Endothelial cell of umbilical vein (primary cell): ENCODE measurements around the gene NFATC2. TPM values are rescaled to one million over a fixed set of nuclear protein-coding genes. Genes with fewer than 3 reads are reported as not detected.

Source experiments
- BruUV-seq: library from RNA; stranded (reverse); fragments of 400-500 nt; replicated peaks from 2 replicates; lab custom pipeline; 2021; lab: Mats Ljungman, UMichigan
- CTCF ChIA-PET: fragments of 300-600, 350-600 bp; sonication (Branson Sonifier 250); formaldehyde crosslinking; loops from one replicate; lab custom pipeline; 2021; ENCODE audit warnings: antibody characterized with exemption, inconsistent platforms; lab: Charles Lee
- POLR2A ChIA-PET: fragments of 300-600, 350-600 bp; sonication (Branson Sonifier 250); formaldehyde crosslinking; loops from one replicate; lab custom pipeline; 2021; ENCODE audit warnings: antibody characterized with exemption, inconsistent platforms; lab: Charles Lee
- DNase-seq: peaks from one replicate; pipeline ENCODE4 v3.0.0-alpha.2; 2011; ENCODE audit warnings: low read depth, low spot score
- FAIRE-seq: peaks from 2 replicates; lab custom pipeline; 2011; peaks lifted over from hg19 to GRCh38; lab: Jason Lieb, UNC
- H2AFZ ChIP-seq: 2 replicates; pipeline ENCODE4 v1.6.0; 2012; ENCODE audit warnings: low read depth, low read length, control low read depth, inconsistent platforms
- H3K27ac ChIP-seq: 2 replicates; pipeline ENCODE4 v1.5.1; 2011; ENCODE audit warnings: low read depth, mild to moderate bottlenecking, control low read depth, low read length, moderate library complexity; ENCODE audit not compliant: insufficient read depth
- H3K27me3 ChIP-seq, 2 experiments: 2 replicates each; pipeline versions ENCODE4 v1.6.0 to v1.6.1; 2011; ENCODE audit warnings: low read length in 2 of 2, mixed read lengths in 1 of 2; ENCODE audit not compliant: control insufficient read depth in 2 of 2, insufficient read depth in 2 of 2
- H3K36me3 ChIP-seq, 2 experiments: 2 replicates in 1 of 2; 3 replicates in 1 of 2; pipeline ENCODE4 v1.5.1; 2011; ENCODE audit warnings: low read length in 2 of 2, mild to moderate bottlenecking in 1 of 2, moderate library complexity in 1 of 2; ENCODE audit not compliant: control insufficient read depth in 2 of 2, insufficient read depth in 2 of 2; ENCODE audit errors: extremely low read depth in 1 of 2
- H3K4me1 ChIP-seq: 3 replicates; pipeline ENCODE4 v1.5.1; 2011; ENCODE audit warnings: mild to moderate bottlenecking, low read length; ENCODE audit not compliant: control insufficient read depth, insufficient read depth; ENCODE audit errors: extremely low read depth
- H3K4me2 ChIP-seq: 2 replicates; pipeline ENCODE4 v1.6.1; 2011; ENCODE audit warnings: low read length, control low read depth, mixed read lengths; ENCODE audit not compliant: insufficient read depth
- H3K4me3 ChIP-seq, 3 experiments: fragments of 200-600 bp in 1 of 3; sonication (generic), shearing (Covaris generic) in 1 of 3; replicated peaks in 1 of 3; 2 replicates each; pipeline ENCODE4 v1.5.1; 2011 to 2016; ENCODE audit warnings: control low read depth in 3 of 3, low read length in 3 of 3, mild to moderate bottlenecking in 2 of 3, inconsistent platforms in 1 of 3, low read depth in 1 of 3, moderate library complexity in 1 of 3; ENCODE audit not compliant: insufficient read depth in 1 of 3
- H3K79me2 ChIP-seq: 2 replicates; pipeline ENCODE4 v1.6.0; 2012; ENCODE audit warnings: low read length, inconsistent platforms; ENCODE audit not compliant: control insufficient read depth, insufficient read depth
- H3K9ac ChIP-seq: replicated peaks from 2 replicates; pipeline ENCODE3; 2011; ENCODE audit warnings: low read length, control low read depth; ENCODE audit not compliant: insufficient read depth; ENCODE audit errors: extremely low read depth
- H3K9me1 ChIP-seq: replicated peaks from 3 replicates; pipeline ENCODE4 v1.6.0; 2011; ENCODE audit warnings: mild to moderate bottlenecking, low read length; ENCODE audit not compliant: control insufficient read depth, insufficient read depth; ENCODE audit errors: extremely low read depth
- H3K9me3 ChIP-seq: replicated peaks from 2 replicates; pipeline ENCODE4 v1.5.1; 2012; ENCODE audit warnings: low read length, inconsistent platforms; ENCODE audit not compliant: control insufficient read depth, insufficient read depth
- H4K20me1 ChIP-seq: replicated peaks from 2 replicates; pipeline ENCODE3; 2011; ENCODE audit warnings: mild to moderate bottlenecking, low read length; ENCODE audit not compliant: control insufficient read depth, insufficient read depth; ENCODE audit errors: extremely low read depth
- EZH2 ChIP-seq: IDR thresholded peaks from 2 replicates; pipeline ENCODE4 v1.6.1; 2012; ENCODE audit warnings: borderline replicate concordance, low read depth, mild to moderate bottlenecking, moderate library complexity, low read length, inconsistent platforms; ENCODE audit not compliant: severe bottlenecking
- JUN ChIP-seq: IDR thresholded peaks from 2 replicates; pipeline ENCODE4 v1.6.1; 2011; ENCODE audit warnings: borderline replicate concordance, low read depth; ENCODE audit not compliant: insufficient read length, insufficient read depth
- MYC ChIP-seq: IDR thresholded peaks from one replicate; pipeline ENCODE4 v1.6.1; 2011; ENCODE audit warnings: mild to moderate bottlenecking, low read depth, low read length
- POLR2AphosphoS5 ChIP-seq: IDR thresholded peaks from 2 replicates; pipeline ENCODE4 v1.6.1; 2012; ENCODE audit warnings: low read depth, mild to moderate bottlenecking, control low read depth, low read length, moderate library complexity; ENCODE audit not compliant: insufficient read depth
- dilution Hi-C: fragments of 300-500 bp; cut with MboI; formaldehyde crosslinking; loops from one replicate; pipeline ENCODE4 v1.15.0; 2019; ENCODE audit warnings: low sequenced_read_pairs; ENCODE audit not compliant: extremely low pct_ligation_motif_present
- intact Hi-C: fragments of 100-400 bp; cut with micrococcal nuclease; formaldehyde crosslinking; loops from one replicate; pipeline ENCODE4 v1.10.0; 2022
- polyA plus RNA-seq, 4 experiments: library from polyadenylated mRNA; depleted of rRNA in 3 of 4; stranded (reverse) in 3 of 4; unstranded in 1 of 4; fragments of >200 nt; gene quantifications; 2 replicates each; pipeline versions ENCODE4 v1.2.1 to v1.2.3, GENCODE V29; 2011 to 2012; ENCODE audit warnings: missing spikeins in 1 of 4
- total RNA-seq: library from RNA; stranded (reverse); gene quantifications from 2 replicates; pipeline ENCODE4 v1.2.3, GENCODE V29; 2021
- TF ChIP-seq, protein P1 (sequence below), 2 donors: IDR thresholded peaks; 1 replicate in 1 of 2; 2 replicates in 1 of 2; pipeline ENCODE4 v1.5.1; 2011; ENCODE audit warnings: low read length in 2 of 2, mild to moderate bottlenecking in 2 of 2, moderate library complexity in 2 of 2, control low read depth in 1 of 2, inconsistent platforms in 1 of 2, low read depth in 1 of 2; ENCODE audit not compliant: insufficient read depth in 1 of 2; ENCODE audit errors: extremely low read depth in 1 of 2

Gene NFATC2
- total and polyA plus RNA-seq, 2 donors (not counting 3 experiments of a cell fraction or from before 2014, with no cell fraction given): 3.1 to 13.0 TPM

DNA sequence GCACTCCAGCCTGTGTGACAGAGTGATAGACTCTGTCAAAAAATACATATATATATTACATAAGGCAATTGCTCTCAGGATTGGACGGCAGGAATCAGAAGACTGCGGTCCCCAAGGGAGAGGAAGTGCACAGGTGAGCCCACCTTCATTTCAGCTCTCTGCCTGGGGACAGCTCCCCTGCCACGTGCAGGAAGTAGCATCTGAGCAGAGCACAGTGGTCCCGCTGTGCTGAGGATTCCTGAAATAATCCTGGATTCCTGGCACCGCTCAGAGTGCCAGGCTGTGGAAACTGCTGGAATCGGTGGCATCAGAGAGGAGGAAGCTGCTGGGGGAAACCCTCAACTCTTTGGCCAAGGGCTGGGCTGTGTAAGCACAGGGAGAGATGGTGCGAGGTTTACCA, 27.7 kb downstream of the NFATC2 start:
- no peak overlapping the region for H3K9ac ChIP-seq
- H3K27me3 ChIP-seq: no peaks in the 10 kb centered on the region
- TF ChIP-seq JUN (no peak), POLR2AphosphoS5 (no peak), EZH2 (no peak)
- H3K9me3 ChIP-seq: no peaks in the 10 kb centered on the region
- H3K4me2 ChIP-seq: no peak overlapping the region
- DNase-seq: no peak
- no peaks in the 10 kb centered on the region for H3K9me1 ChIP-seq
- no peaks in the 10 kb centered on the region for H3K79me2 ChIP-seq
- FAIRE-seq: no peak
- H3K4me3 ChIP-seq: no peak overlapping the region
- no peak overlapping the region for H2AFZ ChIP-seq
- CTCF ChIA-PET: interaction anchor here (1.3 kb wide), 1 partner anchor 9 kb away, joined by 3 read pairs; no protein-coding TSS in a partner anchor
- no TSS peak for BruUV-seq
- intact Hi-C loops (no loop called here), dilution Hi-C loops (no loop called here)
- H3K36me3 ChIP-seq: peaks cover 0 to 5% of the 10 kb centered on the region in 2 experiments
- no peaks in the 10 kb centered on the region for H3K4me1 ChIP-seq
- H4K20me1 ChIP-seq: no peaks in the 10 kb centered on the region
- POLR2A ChIA-PET: interaction anchor here (1.0 kb wide), 1 partner anchor 11 kb away, joined by 6 read pairs; no protein-coding TSS in a partner anchor
- no peak overlapping the region for H3K27ac ChIP-seq

DNA sequence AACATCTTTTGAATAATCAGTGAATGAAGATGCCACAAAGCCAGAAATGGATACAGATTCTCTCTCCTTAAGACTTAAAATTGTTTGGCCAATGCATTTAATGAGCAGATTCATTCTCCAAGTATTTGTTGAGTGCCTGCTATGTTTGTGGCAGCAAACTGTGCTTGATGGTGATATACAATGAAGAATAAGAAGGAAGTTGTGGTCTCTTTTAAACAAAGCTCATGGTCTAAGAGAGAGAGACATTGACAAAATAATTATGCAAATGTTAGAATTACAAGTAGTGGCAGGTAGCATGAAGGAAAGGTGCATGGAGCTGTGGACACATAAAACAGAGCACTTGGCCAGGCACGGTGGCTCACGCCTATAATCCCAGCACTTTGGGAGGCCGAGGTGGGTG, 28.3 kb downstream of the NFATC2 start:
- BruUV-seq: no TSS peak
- FAIRE-seq: no peak

More for the DNA sequence above, 28.3 kb downstream of the NFATC2 start:
- H3K4me2 ChIP-seq: no peak overlapping the region
- ChIA-PET CTCF (interaction anchor here (0.6 to 1.3 kb wide), 2 partner anchors 9 to 461 kb away, joined by 3 read pairs; no protein-coding TSS in a partner anchor), POLR2A (interaction anchor here (1.0 kb wide), 1 partner anchor 12 kb away, joined by 6 read pairs; no protein-coding TSS in a partner anchor)
- H2AFZ ChIP-seq: no peak overlapping the region
- intact Hi-C loops: no loop called here
- H3K27ac ChIP-seq: no peak overlapping the region
- dilution Hi-C loops: no loop called here
- H3K9me3 ChIP-seq: no peaks in the 10 kb centered on the region
- peaks cover 0 to 5% of the 10 kb centered on the region in 2 experiments for H3K36me3 ChIP-seq
- no peaks in the 10 kb centered on the region for H3K27me3 ChIP-seq
- H3K4me1 ChIP-seq: no peaks in the 10 kb centered on the region
- no peak for TF ChIP-seq EZH2
- TF ChIP-seq, protein P1, sequence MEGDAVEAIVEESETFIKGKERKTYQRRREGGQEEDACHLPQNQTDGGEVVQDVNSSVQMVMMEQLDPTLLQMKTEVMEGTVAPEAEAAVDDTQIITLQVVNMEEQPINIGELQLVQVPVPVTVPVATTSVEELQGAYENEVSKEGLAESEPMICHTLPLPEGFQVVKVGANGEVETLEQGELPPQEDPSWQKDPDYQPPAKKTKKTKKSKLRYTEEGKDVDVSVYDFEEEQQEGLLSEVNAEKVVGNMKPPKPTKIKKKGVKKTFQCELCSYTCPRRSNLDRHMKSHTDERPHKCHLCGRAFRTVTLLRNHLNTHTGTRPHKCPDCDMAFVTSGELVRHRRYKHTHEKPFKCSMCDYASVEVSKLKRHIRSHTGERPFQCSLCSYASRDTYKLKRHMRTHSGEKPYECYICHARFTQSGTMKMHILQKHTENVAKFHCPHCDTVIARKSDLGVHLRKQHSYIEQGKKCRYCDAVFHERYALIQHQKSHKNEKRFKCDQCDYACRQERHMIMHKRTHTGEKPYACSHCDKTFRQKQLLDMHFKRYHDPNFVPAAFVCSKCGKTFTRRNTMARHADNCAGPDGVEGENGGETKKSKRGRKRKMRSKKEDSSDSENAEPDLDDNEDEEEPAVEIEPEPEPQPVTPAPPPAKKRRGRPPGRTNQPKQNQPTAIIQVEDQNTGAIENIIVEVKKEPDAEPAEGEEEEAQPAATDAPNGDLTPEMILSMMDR (IDR thresholded peaks at IDR 0.05; ENCODE audit: extremely low read depth in 1 of 2, insufficient read depth in 1 of 2, low read depth in 1 of 2, low read length in 2 of 2): no peak
- TF ChIP-seq MYC: no peak
- H3K9ac ChIP-seq: no peak overlapping the region
- H3K4me3 ChIP-seq: no peak overlapping the region
- no peaks in the 10 kb centered on the region for H4K20me1 ChIP-seq
- no peak for DNase-seq
- H3K79me2 ChIP-seq: no peaks in the 10 kb centered on the region
- no peaks in the 10 kb centered on the region for H3K9me1 ChIP-seq
